ENCODE results near the gene CA10.

Gene CA10

GRCh38 chr17:51645056-51645455 lies 513.5 kb downstream of the CA10 start:
- DNase-seq (ENCODE audit: low read depth, low spot score), result no peak
- H3K4me3 ChIP-seq (ENCODE audit: low read depth, low read length), result no peak overlapping the region
- TF ChIP-seq, protein P1, sequence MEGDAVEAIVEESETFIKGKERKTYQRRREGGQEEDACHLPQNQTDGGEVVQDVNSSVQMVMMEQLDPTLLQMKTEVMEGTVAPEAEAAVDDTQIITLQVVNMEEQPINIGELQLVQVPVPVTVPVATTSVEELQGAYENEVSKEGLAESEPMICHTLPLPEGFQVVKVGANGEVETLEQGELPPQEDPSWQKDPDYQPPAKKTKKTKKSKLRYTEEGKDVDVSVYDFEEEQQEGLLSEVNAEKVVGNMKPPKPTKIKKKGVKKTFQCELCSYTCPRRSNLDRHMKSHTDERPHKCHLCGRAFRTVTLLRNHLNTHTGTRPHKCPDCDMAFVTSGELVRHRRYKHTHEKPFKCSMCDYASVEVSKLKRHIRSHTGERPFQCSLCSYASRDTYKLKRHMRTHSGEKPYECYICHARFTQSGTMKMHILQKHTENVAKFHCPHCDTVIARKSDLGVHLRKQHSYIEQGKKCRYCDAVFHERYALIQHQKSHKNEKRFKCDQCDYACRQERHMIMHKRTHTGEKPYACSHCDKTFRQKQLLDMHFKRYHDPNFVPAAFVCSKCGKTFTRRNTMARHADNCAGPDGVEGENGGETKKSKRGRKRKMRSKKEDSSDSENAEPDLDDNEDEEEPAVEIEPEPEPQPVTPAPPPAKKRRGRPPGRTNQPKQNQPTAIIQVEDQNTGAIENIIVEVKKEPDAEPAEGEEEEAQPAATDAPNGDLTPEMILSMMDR (IDR thresholded peaks at IDR 0.05; ENCODE audit: low read depth, low read length), result no peak
- in situ Hi-C loops (cut with HindIII; ENCODE audit: low sequenced_read_pairs), result no loop called here

DNA sequence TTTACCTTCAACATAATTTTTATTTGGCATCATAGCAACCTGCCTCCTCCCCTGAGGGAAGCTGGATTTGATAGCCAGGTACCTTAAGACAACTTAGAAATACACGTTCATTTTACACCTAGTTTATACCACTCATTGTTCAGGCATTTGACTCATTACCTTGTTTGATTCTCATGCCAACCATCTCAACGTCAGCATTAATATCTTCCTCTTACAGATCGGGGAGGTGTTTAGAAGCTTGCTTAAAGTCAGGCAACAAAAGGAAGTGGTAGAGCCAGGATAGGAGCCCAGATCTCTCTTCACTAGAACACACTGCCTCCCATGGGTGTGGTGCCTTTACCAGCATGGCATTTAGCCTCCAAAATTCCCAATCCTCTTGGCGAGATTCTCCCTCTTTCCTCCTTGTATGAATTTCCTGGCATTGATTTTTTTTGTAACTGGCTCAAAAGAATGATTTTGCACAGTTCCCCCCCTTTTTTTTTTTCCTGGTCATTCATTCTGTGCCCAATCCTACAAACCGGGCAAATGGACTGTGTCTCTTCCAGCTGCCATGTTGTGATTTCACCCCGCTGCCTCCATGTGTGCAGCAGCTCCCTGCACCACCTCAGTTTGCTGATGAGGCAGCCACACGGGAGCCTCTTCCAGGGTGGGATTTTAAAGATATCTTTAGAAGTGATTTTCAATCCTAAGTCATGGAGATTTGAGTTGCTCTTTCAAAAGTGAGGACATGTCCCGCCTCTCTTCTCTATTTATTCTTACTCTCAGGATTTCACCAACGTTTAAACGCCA lies 514.6 kb downstream of the CA10 start:
- DNase-seq (ENCODE audit: low read depth, low spot score), result no peak
- TF ChIP-seq, protein P1 (IDR thresholded peaks at IDR 0.05; ENCODE audit: low read depth, low read length), result no peak
- in situ Hi-C loops (cut with HindIII; ENCODE audit: low sequenced_read_pairs), result no loop called here
- H3K4me3 ChIP-seq (ENCODE audit: low read depth, low read length), result no peak overlapping the region

DNA sequence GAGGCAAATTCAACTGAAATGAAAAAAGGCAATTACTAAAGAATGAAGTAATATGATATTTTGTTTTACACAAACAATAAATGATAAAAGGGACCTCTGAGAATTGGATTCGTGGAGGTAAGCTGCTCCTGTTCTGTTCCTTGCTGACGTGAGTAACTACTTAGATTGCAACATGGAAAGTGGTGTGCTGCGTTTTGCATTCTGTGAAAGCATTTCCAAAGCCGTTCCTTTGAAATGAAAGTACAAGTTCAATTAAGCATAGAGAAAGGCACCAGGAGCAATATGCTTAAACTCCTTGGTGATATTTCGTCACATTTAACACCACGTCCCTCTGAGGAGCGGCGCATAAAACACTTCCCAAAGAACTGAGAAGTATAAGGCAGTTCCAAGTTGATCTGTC lies 516.5 kb downstream of the CA10 start:
- in situ Hi-C loops (cut with HindIII; ENCODE audit: low sequenced_read_pairs), result no loop called here
- no peak overlapping the region for H3K4me3 ChIP-seq (ENCODE audit: low read depth, low read length)
- TF ChIP-seq, protein P1 (IDR thresholded peaks at IDR 0.05; ENCODE audit: low read depth, low read length), result no peak
- DNase-seq (ENCODE audit: low read depth, low spot score), result no peak

DNA sequence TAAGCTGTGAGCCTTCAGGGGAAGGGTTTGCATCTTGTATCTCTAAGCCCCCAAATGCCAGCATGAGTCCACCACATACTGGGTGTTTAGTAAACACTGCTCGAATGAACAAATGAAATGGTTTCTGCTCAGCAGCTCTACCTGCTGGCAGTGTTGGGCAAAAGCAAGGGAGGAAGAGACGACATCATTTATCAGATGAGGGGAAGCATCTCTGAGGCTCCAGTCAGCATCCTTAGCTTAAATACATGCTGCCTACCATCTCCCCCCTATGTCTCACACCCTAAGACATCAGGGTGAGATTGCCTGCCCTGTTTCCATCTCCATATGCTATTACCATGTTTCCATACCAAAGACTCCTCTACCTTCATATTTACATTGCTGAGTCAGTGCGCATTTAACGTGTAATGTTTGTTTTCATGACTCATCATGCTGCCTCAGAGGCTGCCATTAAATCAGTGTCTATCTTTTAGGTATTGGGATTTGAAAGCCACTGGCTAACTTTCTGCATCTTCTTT lies 518.3 kb downstream of the CA10 start:
- in situ Hi-C loops (cut with HindIII; ENCODE audit: low sequenced_read_pairs), result no loop called here
- H3K4me3 ChIP-seq (ENCODE audit: low read depth, low read length), result no peak overlapping the region
- TF ChIP-seq, protein P1 (IDR thresholded peaks at IDR 0.05; ENCODE audit: low read depth, low read length), result no peak
- no peak for DNase-seq (ENCODE audit: low read depth, low spot score)

- in situ Hi-C loops (cut with HindIII; ENCODE audit: low sequenced_read_pairs), result no loop called here
- TF ChIP-seq, protein P1 (IDR thresholded peaks at IDR 0.05; ENCODE audit: low read depth, low read length), result no peak
- H3K4me3 ChIP-seq (ENCODE audit: low read depth, low read length), result no peak overlapping the region
- no peak for DNase-seq (ENCODE audit: low read depth, low spot score)
Observed at GRCh38 chr17:51638971-51639370, 519.5 kb downstream of the CA10 start.

GRCh38 chr17:51636291-51636690 lies 522.2 kb downstream of the CA10 start:
- in situ Hi-C loops (cut with HindIII; ENCODE audit: low sequenced_read_pairs), result no loop called here
- H3K4me3 ChIP-seq (ENCODE audit: low read depth, low read length), result no peak overlapping the region
- TF ChIP-seq, protein P1 (IDR thresholded peaks at IDR 0.05; ENCODE audit: low read depth, low read length), result no peak
- DNase-seq (ENCODE audit: low read depth, low spot score), result no peak
